ENCODE data around the gene CHCHD6.

Gene CHCHD6

DNA sequence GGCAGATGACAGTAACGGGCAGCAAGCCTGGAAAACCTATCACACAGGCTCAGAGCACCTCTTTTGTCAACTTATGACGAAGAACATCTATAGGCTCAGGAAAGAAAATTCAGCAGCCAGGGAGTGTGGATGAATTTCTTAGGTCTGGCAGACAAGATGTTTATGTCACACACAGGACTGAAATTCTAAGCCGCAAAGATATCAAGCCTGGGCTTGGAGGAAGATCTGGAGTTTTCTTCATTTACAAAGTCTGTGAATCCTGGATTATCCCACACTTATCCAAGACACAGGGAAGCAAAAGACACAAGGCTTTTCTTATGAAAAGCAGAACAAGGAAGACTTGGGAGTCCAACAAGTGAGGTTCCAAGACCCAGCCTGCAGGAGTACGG is 23.4 kb upstream of the CHCHD6 start:
- no peak overlapping the region for H3K4me3 ChIP-seq (ENCODE audit: low read depth, low read length)
- TF ChIP-seq, protein P1, sequence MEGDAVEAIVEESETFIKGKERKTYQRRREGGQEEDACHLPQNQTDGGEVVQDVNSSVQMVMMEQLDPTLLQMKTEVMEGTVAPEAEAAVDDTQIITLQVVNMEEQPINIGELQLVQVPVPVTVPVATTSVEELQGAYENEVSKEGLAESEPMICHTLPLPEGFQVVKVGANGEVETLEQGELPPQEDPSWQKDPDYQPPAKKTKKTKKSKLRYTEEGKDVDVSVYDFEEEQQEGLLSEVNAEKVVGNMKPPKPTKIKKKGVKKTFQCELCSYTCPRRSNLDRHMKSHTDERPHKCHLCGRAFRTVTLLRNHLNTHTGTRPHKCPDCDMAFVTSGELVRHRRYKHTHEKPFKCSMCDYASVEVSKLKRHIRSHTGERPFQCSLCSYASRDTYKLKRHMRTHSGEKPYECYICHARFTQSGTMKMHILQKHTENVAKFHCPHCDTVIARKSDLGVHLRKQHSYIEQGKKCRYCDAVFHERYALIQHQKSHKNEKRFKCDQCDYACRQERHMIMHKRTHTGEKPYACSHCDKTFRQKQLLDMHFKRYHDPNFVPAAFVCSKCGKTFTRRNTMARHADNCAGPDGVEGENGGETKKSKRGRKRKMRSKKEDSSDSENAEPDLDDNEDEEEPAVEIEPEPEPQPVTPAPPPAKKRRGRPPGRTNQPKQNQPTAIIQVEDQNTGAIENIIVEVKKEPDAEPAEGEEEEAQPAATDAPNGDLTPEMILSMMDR (IDR thresholded peaks at IDR 0.05; ENCODE audit: low read depth, low read length) = no peak

DNA sequence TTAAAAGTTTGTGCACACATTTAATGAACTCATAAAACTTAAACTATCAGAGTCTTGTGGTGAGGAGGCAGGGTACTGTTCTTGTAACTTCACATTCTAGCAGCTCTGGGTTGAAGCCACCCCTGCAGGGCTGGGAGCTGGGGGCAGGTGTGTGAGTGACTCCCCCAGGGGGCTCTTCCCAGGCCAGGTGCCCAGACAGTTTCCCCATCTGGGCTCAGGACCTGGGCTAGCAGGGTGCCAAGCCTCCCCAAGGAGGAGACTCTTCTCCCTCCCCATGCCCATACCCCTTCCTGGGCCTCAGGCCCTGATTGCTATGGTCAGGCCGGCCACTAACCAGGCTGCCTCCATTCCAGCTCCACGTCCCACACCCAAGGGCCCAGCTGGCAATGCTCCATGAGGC is 22.0 kb upstream of the CHCHD6 start:
- H3K4me3 ChIP-seq (ENCODE audit: low read depth, low read length) = no peak overlapping the region
- TF ChIP-seq, protein P1 (IDR thresholded peaks at IDR 0.05; ENCODE audit: low read depth, low read length) = no peak

DNA sequence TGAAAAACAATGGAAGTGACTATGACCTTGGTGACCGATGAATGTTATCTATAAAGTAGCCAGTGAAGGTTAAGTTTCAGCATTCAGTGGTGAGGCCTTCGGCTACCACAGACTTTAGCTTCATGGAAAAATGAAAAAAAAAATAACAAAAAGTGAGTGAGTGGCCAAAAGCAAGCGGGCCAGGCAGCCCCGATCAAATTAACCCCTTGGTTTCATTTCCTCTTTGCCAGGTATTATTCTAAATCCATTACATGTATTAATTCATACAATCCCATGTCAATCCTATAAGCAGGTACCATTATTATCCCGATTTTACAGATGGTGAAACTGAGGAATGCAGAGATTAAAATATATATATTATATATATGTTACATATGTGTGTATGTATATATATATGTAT is 21.0 kb upstream of the CHCHD6 start:
- TF ChIP-seq, protein P1 (IDR thresholded peaks at IDR 0.05; ENCODE audit: low read depth, low read length) = no peak

DNA sequence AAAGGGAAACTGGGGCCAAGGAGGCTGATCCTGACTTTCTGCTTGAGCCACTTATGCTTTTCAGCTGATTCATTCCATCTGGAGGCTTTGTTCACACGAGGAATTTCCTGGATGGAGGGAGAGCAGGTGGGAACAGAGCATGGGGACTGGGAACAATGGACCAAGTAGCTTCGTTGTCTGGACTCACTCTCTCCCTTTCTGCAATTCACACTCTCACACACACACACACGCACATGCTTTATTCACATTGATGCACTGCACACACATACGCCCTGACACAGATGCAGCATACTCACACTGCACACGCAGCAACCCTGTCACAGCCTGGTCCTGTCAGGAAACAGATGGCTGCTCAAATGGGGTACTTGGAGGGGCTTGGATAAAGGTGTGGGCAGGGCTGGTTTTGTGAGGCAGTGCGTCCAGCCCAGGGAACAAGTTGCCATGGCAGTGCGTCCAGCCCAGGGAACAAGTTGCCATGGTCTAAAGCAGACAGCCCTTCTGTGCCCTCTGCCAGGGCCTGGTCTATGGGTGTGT is 19.8 kb upstream of the CHCHD6 start:
- TF ChIP-seq, protein P1 (IDR thresholded peaks at IDR 0.05; ENCODE audit: low read depth, low read length) = no peak
- no peak overlapping the region for H3K4me3 ChIP-seq (ENCODE audit: low read depth, low read length)

More for the DNA sequence above, 21.0 kb upstream of the CHCHD6 start:
- no peak overlapping the region for H3K4me3 ChIP-seq (ENCODE audit: low read depth, low read length)

DNA sequence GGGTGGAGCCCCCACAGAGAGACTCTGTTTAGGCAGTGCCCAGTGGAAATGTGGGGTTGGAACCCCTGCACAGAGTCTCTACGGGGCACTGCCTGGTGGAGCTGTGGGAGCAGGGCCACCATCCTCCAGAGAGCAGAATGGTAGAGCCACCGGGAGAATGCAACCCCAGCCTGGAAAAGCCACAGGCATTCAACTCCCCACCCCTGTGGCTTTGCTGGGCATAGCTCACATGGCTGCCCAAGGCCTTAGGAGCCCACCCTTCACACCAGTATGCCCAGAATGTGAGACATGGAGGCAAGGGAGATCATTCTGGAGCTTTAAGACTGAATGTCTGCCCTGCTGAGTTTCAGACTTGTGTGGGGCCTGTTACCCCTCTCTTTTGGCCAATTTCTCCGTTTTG is 19.0 kb upstream of the CHCHD6 start:
- TF ChIP-seq, protein P1 (IDR thresholded peaks at IDR 0.05; ENCODE audit: low read depth, low read length) = no peak
- H3K4me3 ChIP-seq (ENCODE audit: low read depth, low read length) = no peak overlapping the region

DNA sequence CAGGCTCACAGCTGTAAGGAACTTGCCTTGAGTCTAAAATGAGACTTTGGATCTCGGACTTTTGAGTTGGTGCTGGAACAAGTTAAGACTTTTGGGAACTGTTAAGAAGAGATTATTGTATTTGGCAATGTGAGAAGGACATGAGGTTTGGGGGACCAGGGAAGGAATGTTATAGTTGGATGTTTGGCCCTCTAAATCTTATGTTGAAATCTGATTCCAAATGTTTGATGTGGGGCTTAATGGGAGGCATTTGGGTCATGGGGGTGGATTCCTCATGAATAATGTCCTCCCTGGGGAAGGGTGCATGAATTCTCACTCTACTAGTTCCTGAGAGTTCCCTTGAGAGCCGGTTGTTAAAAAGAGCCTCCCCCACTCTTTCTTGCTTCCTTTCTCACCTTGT is 18.5 kb upstream of the CHCHD6 start:
- H3K4me3 ChIP-seq (ENCODE audit: low read depth, low read length) = no peak overlapping the region
- TF ChIP-seq, protein P1 (IDR thresholded peaks at IDR 0.05; ENCODE audit: low read depth, low read length) = no peak

DNA sequence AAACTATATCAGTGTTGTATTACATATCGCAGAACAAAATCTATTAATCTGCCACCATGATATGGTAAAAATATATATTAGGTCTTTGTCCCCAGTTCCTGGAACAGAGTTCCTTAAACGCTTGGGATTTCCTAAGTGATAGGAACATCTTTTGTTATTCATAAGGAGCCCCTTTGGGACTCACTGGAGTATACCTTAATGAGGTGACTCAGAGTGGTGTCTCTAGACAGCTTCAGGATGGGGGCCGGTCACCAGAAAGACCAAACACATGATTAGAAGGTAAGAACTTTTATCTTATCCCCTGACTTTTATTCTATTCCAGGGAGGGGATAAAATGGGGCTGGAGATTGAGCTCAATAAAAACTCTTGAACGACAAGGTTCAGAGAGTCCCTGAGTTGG is 12.3 kb upstream of the CHCHD6 start:
- TF ChIP-seq, protein P1 (IDR thresholded peaks at IDR 0.05; ENCODE audit: low read depth, low read length) = no peak
- H3K4me3 ChIP-seq (ENCODE audit: low read depth, low read length) = no peak overlapping the region

Data from WI38 (cell line).